HG03469 (cell line): Measurements from ENCODE around the gene SNED1.

Experiments
- ATAC-seq: cut with Tn5 transposase; IDR thresholded peaks from one replicate; pipeline ENCODE4 v1.9.1; 2021; ENCODE audit warnings: mild to moderate bottlenecking, moderate library complexity, moderate number of reproducible peaks; ENCODE audit not compliant: unreplicated experiment

The SNED1 gene

GRCh38 chr2:240997856-240998705 is at the start of gene SNED1:
TSS of gene SNED1 (plus strand) at chr2:240998618. CDS start at chr2:240998838, 220 bp downstream.
- no peak for ATAC-seq

- no peak for ATAC-seq
Measured at GRCh38 chr2:240948905-240949790, 49.3 kb upstream of the SNED1 start.

GRCh38 chr2:240949791-240950705 is 48.4 kb upstream of the SNED1 start:
- ATAC-seq: no peak

- no peak for ATAC-seq
Measured at GRCh38 chr2:240951045-240951594, 47.3 kb upstream of the SNED1 start.

- no peak for ATAC-seq
Measured at GRCh38 chr2:240952496-240953246, 45.7 kb upstream of the SNED1 start.

GRCh38 chr2:240953426-240954410 is 44.7 kb upstream of the SNED1 start:
- no peak for ATAC-seq

GRCh38 chr2:240954436-240955305 is 43.7 kb upstream of the SNED1 start:
- ATAC-seq: no peak

GRCh38 chr2:240955306-240956170 is 42.9 kb upstream of the SNED1 start:
- ATAC-seq: no peak

GRCh38 chr2:240956171-240956934 is 42.1 kb upstream of the SNED1 start:
- no peak for ATAC-seq

GRCh38 chr2:240956935-240957655 is 41.3 kb upstream of the SNED1 start:
- no peak for ATAC-seq

- no peak for ATAC-seq
Measured at GRCh38 chr2:240957656-240958365, 40.6 kb upstream of the SNED1 start.

- no peak for ATAC-seq
Measured at GRCh38 chr2:240958366-240959213, 39.8 kb upstream of the SNED1 start.

- no peak for ATAC-seq
Measured at GRCh38 chr2:240959214-240959940, 39.0 kb upstream of the SNED1 start.
